Suprapubic skin (tissue), 4 donors: ENCODE data around the gene ATP11A. TPM values are rescaled to one million over a fixed set of nuclear protein-coding genes. Genes with fewer than 3 reads are reported as not detected.

Experiments
- DNase-seq, 2 donors: peaks; one replicate each; pipeline ENCODE4 v3.0.0-alpha.2; 2019; ENCODE audit warnings: low spot score in 2 of 2
- H3K27ac ChIP-seq: fragments of 200-600 bp; sonication (generic); one replicate; pipeline ENCODE4 v1.5.1; 2019
- H3K27me3 ChIP-seq: fragments of 200-600 bp; sonication (generic); one replicate; pipeline ENCODE4 v1.5.1; 2019
- H3K36me3 ChIP-seq: fragments of 200-600 bp; sonication (generic); one replicate; pipeline ENCODE4 v1.5.1; 2019
- H3K4me1 ChIP-seq: fragments of 200-600 bp; sonication (generic); one replicate; pipeline ENCODE4 v1.5.1; 2019
- H3K4me3 ChIP-seq: fragments of 200-600 bp; sonication (generic); one replicate; pipeline ENCODE4 v1.5.1; 2019; ENCODE audit warnings: mild to moderate bottlenecking
- H3K9me3 ChIP-seq: fragments of 200-600 bp; sonication (generic); one replicate; pipeline ENCODE4 v1.5.1; 2019
- EP300 ChIP-seq: sonication (generic); formaldehyde crosslinking; IDR thresholded peaks from one replicate; pipeline ENCODE4 v1.6.1; 2017; ENCODE audit warnings: antibody characterized with exemption
- POLR2A ChIP-seq, 2 donors: fragments of 450-650 bp; IDR thresholded peaks; one replicate each; pipeline ENCODE4 v1.6.1; 2017; ENCODE audit warnings: antibody characterized with exemption in 2 of 2, mild to moderate bottlenecking in 2 of 2, moderate library complexity in 2 of 2
- POLR2AphosphoS5 ChIP-seq, 3 donors: sonication (generic); formaldehyde crosslinking; IDR thresholded peaks; one replicate each; pipeline ENCODE4 v1.6.1; 2017; ENCODE audit warnings: antibody characterized with exemption in 3 of 3
- WGBS: methylation state at CpG from one replicate; pipeline ENCODE4 v1.1.5; 2018; 5-methylcytosine and 5-hydroxymethylcytosine counted together
- total RNA-seq, 4 donors: library from RNA; depleted of rRNA; stranded (reverse); fragments of >200 nt; gene quantifications; one replicate each; pipeline ENCODE4 v1.1.0, GENCODE V29; 2016
- TF ChIP-seq, protein P1 (sequence below), 2 donors: fragments of 200-600 bp in 1 of 2; fragments of 450-650 bp in 1 of 2; sonication (generic) in 1 of 2; IDR thresholded peaks; one replicate each; pipeline ENCODE4 v1.5.1; 2016 to 2019; ENCODE audit warnings: antibody characterized with exemption in 2 of 2, mild to moderate bottlenecking in 1 of 2, moderate library complexity in 1 of 2

Gene ATP11A
- total RNA-seq, 4 donors from 2014 or later = 22.8 to 51.0 (median 39.8) TPM

DNA sequence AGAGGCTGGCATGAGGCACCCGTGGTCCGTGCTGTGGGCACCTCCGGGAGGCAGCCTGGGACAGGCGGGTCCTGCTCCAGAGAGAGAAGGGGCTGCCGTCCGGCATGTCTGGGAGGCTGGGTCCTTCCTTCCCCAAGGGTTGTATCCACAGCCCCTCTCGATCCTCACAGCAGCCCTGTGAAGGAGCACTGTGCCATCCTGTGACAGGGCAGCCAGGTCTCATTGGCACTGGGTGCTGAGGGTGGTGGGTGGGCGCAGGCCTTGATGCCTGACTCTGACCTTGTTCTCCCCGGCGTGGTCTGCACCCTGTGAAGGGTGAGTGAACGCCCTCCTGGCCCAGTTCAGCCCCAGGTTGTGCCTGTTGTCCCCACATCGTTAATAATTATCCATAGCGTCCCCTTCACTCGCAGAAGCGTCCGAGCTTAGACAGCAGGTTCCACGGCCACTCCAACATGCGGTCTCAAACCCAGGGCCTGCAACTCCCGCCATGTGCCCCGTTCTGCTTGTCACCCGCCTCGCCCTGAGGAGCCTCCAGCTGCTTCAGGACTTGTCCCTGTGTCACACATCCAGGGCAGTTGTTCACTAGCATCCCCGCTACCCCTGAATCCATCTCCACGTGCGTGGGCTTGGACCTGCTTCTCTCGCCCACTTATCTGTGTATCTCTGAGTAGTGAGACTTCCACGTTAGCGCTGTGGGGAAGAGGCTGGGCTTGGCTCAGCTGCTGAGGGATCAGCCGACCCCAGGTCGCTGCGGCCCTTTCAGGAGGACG, 10.6 kb downstream of the ATP11A start:
- Histone ChIP-seq H3K36me3 (no peaks in the 10 kb centered on the region), H3K9me3 (no peaks in the 10 kb centered on the region), H3K27me3 (no peaks in the 10 kb centered on the region), H3K4me3 (no peak overlapping the region), H3K27ac (no peak overlapping the region), H3K4me1 (peaks cover 25% of the 10 kb centered on the region)
- peak in 1 of 2 donors; percentile 52 for DNase-seq
- WGBS = 93% methylated on average over 25 of the region's 32 CpGs
- TF ChIP-seq EP300 = no peak
- TF ChIP-seq POLR2AphosphoS5 (IDR thresholded peaks at IDR 0.05) = no peak
- TF ChIP-seq, protein P1, sequence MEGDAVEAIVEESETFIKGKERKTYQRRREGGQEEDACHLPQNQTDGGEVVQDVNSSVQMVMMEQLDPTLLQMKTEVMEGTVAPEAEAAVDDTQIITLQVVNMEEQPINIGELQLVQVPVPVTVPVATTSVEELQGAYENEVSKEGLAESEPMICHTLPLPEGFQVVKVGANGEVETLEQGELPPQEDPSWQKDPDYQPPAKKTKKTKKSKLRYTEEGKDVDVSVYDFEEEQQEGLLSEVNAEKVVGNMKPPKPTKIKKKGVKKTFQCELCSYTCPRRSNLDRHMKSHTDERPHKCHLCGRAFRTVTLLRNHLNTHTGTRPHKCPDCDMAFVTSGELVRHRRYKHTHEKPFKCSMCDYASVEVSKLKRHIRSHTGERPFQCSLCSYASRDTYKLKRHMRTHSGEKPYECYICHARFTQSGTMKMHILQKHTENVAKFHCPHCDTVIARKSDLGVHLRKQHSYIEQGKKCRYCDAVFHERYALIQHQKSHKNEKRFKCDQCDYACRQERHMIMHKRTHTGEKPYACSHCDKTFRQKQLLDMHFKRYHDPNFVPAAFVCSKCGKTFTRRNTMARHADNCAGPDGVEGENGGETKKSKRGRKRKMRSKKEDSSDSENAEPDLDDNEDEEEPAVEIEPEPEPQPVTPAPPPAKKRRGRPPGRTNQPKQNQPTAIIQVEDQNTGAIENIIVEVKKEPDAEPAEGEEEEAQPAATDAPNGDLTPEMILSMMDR (IDR thresholded peaks at IDR 0.05) = no peak
- TF ChIP-seq POLR2A (IDR thresholded peaks at IDR 0.05) = no peak

- H3K4me1 ChIP-seq = peaks cover 25% of the 10 kb centered on the region
- no peaks in the 10 kb centered on the region for H3K27me3 ChIP-seq
- DNase-seq = peak in 1 of 2 donors; percentile 45
- H3K36me3 ChIP-seq = no peaks in the 10 kb centered on the region
- no peak overlapping the region for H3K4me3 ChIP-seq
- H3K9me3 ChIP-seq = no peaks in the 10 kb centered on the region
- no peak overlapping the region for H3K27ac ChIP-seq
- 80% methylated on average over 32 of the region's 32 CpGs for WGBS
- no peak for TF ChIP-seq EP300
- no peak for TF ChIP-seq POLR2A (IDR thresholded peaks at IDR 0.05)
- TF ChIP-seq, protein P1 (IDR thresholded peaks at IDR 0.05) = no peak
- no peak for TF ChIP-seq POLR2AphosphoS5 (IDR thresholded peaks at IDR 0.05)
Measured at GRCh38 chr13:112702341-112702985, 12.6 kb downstream of the ATP11A start.

DNA sequence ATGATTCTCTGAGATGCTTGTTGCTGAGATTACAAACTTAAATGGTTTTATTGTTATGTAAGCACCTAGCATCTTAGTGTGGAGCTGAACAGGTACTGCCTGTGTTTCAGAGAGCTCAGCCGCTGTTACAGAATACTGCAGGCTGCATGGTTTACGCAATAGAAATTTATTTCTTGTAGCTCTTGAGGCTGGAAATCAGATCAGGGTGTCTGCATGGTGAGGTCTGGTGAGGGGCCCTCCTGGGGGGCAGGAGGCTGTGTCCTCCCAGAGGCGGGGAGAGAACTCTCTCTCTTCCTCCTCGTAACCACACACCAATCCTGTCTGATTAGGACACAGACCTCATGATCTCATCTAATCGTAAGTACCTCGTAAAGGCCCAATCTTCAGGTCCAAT, 13.1 kb downstream of the ATP11A start:
- no peak overlapping the region for H3K4me3 ChIP-seq
- TF ChIP-seq POLR2A (IDR thresholded peaks at IDR 0.05) = no peak
- TF ChIP-seq, protein P1 (IDR thresholded peaks at IDR 0.05) = no peak
- WGBS = 71% methylated on average over 6 of the region's 6 CpGs
- no peak overlapping the region for H3K27ac ChIP-seq
- H3K27me3 ChIP-seq = no peaks in the 10 kb centered on the region
- no peaks in the 10 kb centered on the region for H3K36me3 ChIP-seq
- DNase-seq = peak in 1 of 2 donors; percentile 40
- H3K4me1 ChIP-seq = peaks cover 22% of the 10 kb centered on the region
- no peaks in the 10 kb centered on the region for H3K9me3 ChIP-seq

- no peaks in the 10 kb centered on the region for H3K36me3 ChIP-seq
- no peaks in the 10 kb centered on the region for H3K9me3 ChIP-seq
- TF ChIP-seq, protein P1 (IDR thresholded peaks at IDR 0.05) = no peak
- TF ChIP-seq POLR2AphosphoS5 (IDR thresholded peaks at IDR 0.05) (no peak), EP300 (no peak), POLR2A (IDR thresholded peaks at IDR 0.05) (no peak)
- H3K27me3 ChIP-seq = no peaks in the 10 kb centered on the region
- peak overlapping the region; percentile 8 for H3K27ac ChIP-seq
- H3K4me1 ChIP-seq = peaks cover 18% of the 10 kb centered on the region
- 60% methylated on average over 22 of the region's 22 CpGs for WGBS
- DNase-seq = peak in 1 of 2 donors; percentile 41
- H3K4me3 ChIP-seq = no peak overlapping the region
Measured at GRCh38 chr13:112703449-112704284, 13.8 kb downstream of the ATP11A start.
